Activated naive CD4-positive, alpha-beta T cell treated with anti-CD3 and anti-CD28 coated beads, Interleukin-2, amount 50 U/mL, for 24 hours (primary cell): Measurements from ENCODE around the gene ARNT2.

Source experiments
- H3K27ac Mint-ChIP-seq: one replicate; pipeline ENCODE4 v1.8.0; 2021; ENCODE audit warnings: mild to moderate bottlenecking, mixed read lengths
- H3K27me3 Mint-ChIP-seq: one replicate; pipeline ENCODE4 v1.8.0; 2021; ENCODE audit warnings: mixed read lengths
- H3K36me3 Mint-ChIP-seq: one replicate; pipeline ENCODE4 v1.8.0; 2021; ENCODE audit warnings: mixed read lengths
- H3K4me1 Mint-ChIP-seq: one replicate; pipeline ENCODE4 v1.8.0; 2021; ENCODE audit warnings: mixed read lengths
- H3K4me3 Mint-ChIP-seq: one replicate; pipeline ENCODE4 v1.8.0; 2021; ENCODE audit warnings: mild to moderate bottlenecking, mixed read lengths
- H3K9me3 Mint-ChIP-seq: one replicate; pipeline ENCODE4 v1.8.0; 2021; ENCODE audit warnings: mixed read lengths

The ARNT2 gene

GRCh38 chr15:80482696-80483095 is 78.5 kb downstream of the ARNT2 start:
- Mint-ChIP-seq H3K4me3 (no peak overlapping the region), H3K36me3 (no peaks in the 10 kb centered on the region), H3K27me3 (peaks cover 2% of the 10 kb centered on the region), H3K27ac (no peak overlapping the region), H3K4me1 (no peaks in the 10 kb centered on the region), H3K9me3 (no peaks in the 10 kb centered on the region)

GRCh38 chr15:80483725-80484161 is 79.6 kb downstream of the ARNT2 start:
- Mint-ChIP-seq H3K27ac (no peak overlapping the region), H3K36me3 (no peaks in the 10 kb centered on the region), H3K4me3 (no peak overlapping the region), H3K9me3 (no peaks in the 10 kb centered on the region), H3K4me1 (no peaks in the 10 kb centered on the region), H3K27me3 (peaks cover 2% of the 10 kb centered on the region)

GRCh38 chr15:80484333-80484864 is 80.2 kb downstream of the ARNT2 start:
- Mint-ChIP-seq H3K9me3 (no peaks in the 10 kb centered on the region), H3K36me3 (no peaks in the 10 kb centered on the region), H3K4me1 (no peaks in the 10 kb centered on the region), H3K27me3 (peaks cover 2% of the 10 kb centered on the region), H3K4me3 (no peak overlapping the region), H3K27ac (no peak overlapping the region)

- H3K27me3 Mint-ChIP-seq: peaks cover 4% of the 10 kb centered on the region
- H3K4me3 Mint-ChIP-seq: no peak overlapping the region
- no peak overlapping the region for H3K27ac Mint-ChIP-seq
- no peaks in the 10 kb centered on the region for H3K36me3 Mint-ChIP-seq
- H3K4me1 Mint-ChIP-seq: no peaks in the 10 kb centered on the region
- H3K9me3 Mint-ChIP-seq: no peaks in the 10 kb centered on the region
These were observed 81.4 kb downstream of the ARNT2 start for GRCh38 chr15:80485370-80486164.

- H3K4me1 Mint-ChIP-seq: no peaks in the 10 kb centered on the region
- no peaks in the 10 kb centered on the region for H3K36me3 Mint-ChIP-seq
- no peaks in the 10 kb centered on the region for H3K9me3 Mint-ChIP-seq
- no peak overlapping the region for H3K27ac Mint-ChIP-seq
- H3K27me3 Mint-ChIP-seq: peaks cover 1% of the 10 kb centered on the region
- no peak overlapping the region for H3K4me3 Mint-ChIP-seq
These were observed 83.7 kb downstream of the ARNT2 start for GRCh38 chr15:80487839-80488390.

GRCh38 chr15:80489030-80489594 is 84.9 kb downstream of the ARNT2 start:
- Mint-ChIP-seq H3K4me1 (no peaks in the 10 kb centered on the region), H3K27me3 (peaks cover 1% of the 10 kb centered on the region), H3K27ac (no peak overlapping the region), H3K9me3 (no peaks in the 10 kb centered on the region), H3K36me3 (no peaks in the 10 kb centered on the region), H3K4me3 (no peak overlapping the region)

- Mint-ChIP-seq H3K27ac (no peak overlapping the region), H3K4me3 (no peak overlapping the region), H3K27me3 (peaks cover 1% of the 10 kb centered on the region), H3K9me3 (no peaks in the 10 kb centered on the region), H3K36me3 (no peaks in the 10 kb centered on the region), H3K4me1 (no peaks in the 10 kb centered on the region)
These were observed 86.3 kb downstream of the ARNT2 start for GRCh38 chr15:80490431-80490990.

GRCh38 chr15:80491163-80491847 is 87.1 kb downstream of the ARNT2 start:
- Mint-ChIP-seq H3K4me3 (no peak overlapping the region), H3K36me3 (no peaks in the 10 kb centered on the region), H3K27ac (no peak overlapping the region), H3K27me3 (peaks cover 3% of the 10 kb centered on the region), H3K9me3 (no peaks in the 10 kb centered on the region), H3K4me1 (no peaks in the 10 kb centered on the region)

- Mint-ChIP-seq H3K4me3 (no peak overlapping the region), H3K4me1 (no peaks in the 10 kb centered on the region), H3K9me3 (no peaks in the 10 kb centered on the region), H3K27me3 (peaks cover 3% of the 10 kb centered on the region), H3K27ac (no peak overlapping the region), H3K36me3 (no peaks in the 10 kb centered on the region)
These were observed 88.2 kb downstream of the ARNT2 start for GRCh38 chr15:80492409-80492808.

- Mint-ChIP-seq H3K36me3 (no peaks in the 10 kb centered on the region), H3K27me3 (peaks cover 3% of the 10 kb centered on the region), H3K9me3 (no peaks in the 10 kb centered on the region), H3K4me1 (no peaks in the 10 kb centered on the region), H3K4me3 (no peak overlapping the region), H3K27ac (no peak overlapping the region)
These were observed 88.7 kb downstream of the ARNT2 start for GRCh38 chr15:80492874-80493273.

GRCh38 chr15:80494351-80494751 is 90.2 kb downstream of the ARNT2 start:
- Mint-ChIP-seq H3K4me3 (no peak overlapping the region), H3K9me3 (no peaks in the 10 kb centered on the region), H3K4me1 (no peaks in the 10 kb centered on the region), H3K27me3 (peaks cover 3% of the 10 kb centered on the region), H3K36me3 (no peaks in the 10 kb centered on the region), H3K27ac (no peak overlapping the region)

GRCh38 chr15:80494756-80495155 is 90.6 kb downstream of the ARNT2 start:
- Mint-ChIP-seq H3K27ac (no peak overlapping the region), H3K27me3 (peaks cover 3% of the 10 kb centered on the region), H3K9me3 (no peaks in the 10 kb centered on the region), H3K4me3 (no peak overlapping the region), H3K36me3 (no peaks in the 10 kb centered on the region), H3K4me1 (no peaks in the 10 kb centered on the region)

- no peaks in the 10 kb centered on the region for H3K9me3 Mint-ChIP-seq
- H3K4me1 Mint-ChIP-seq: no peaks in the 10 kb centered on the region
- no peak overlapping the region for H3K4me3 Mint-ChIP-seq
- peaks cover 2% of the 10 kb centered on the region for H3K27me3 Mint-ChIP-seq
- H3K27ac Mint-ChIP-seq: no peak overlapping the region
- H3K36me3 Mint-ChIP-seq: no peaks in the 10 kb centered on the region
These were observed 91.3 kb downstream of the ARNT2 start for GRCh38 chr15:80495401-80495942.

- no peaks in the 10 kb centered on the region for H3K36me3 Mint-ChIP-seq
- no peaks in the 10 kb centered on the region for H3K4me1 Mint-ChIP-seq
These were observed 91.9 kb downstream of the ARNT2 start for GRCh38 chr15:80496096-80496495.

GRCh38 chr15:80497221-80497620 is 93.0 kb downstream of the ARNT2 start:
- Mint-ChIP-seq H3K4me3 (no peak overlapping the region), H3K36me3 (no peaks in the 10 kb centered on the region), H3K4me1 (no peaks in the 10 kb centered on the region), H3K27me3 (peaks cover 2% of the 10 kb centered on the region), H3K9me3 (no peaks in the 10 kb centered on the region), H3K27ac (no peak overlapping the region)

More at GRCh38 chr15:80496096-80496495, 91.9 kb downstream of the ARNT2 start:
- H3K9me3 Mint-ChIP-seq: no peaks in the 10 kb centered on the region
- H3K27me3 Mint-ChIP-seq: peaks cover 2% of the 10 kb centered on the region
- H3K27ac Mint-ChIP-seq: no peak overlapping the region
- H3K4me3 Mint-ChIP-seq: no peak overlapping the region
